Stimulated activated memory B cell treated with anti-CD40 and anti-IgM and Interleukin-4, amounts not matched to agents 10 μg/mL and 1 μg/mL and 100 μg/mL, for 72 hours (primary cell): ENCODE data around the gene PAN2.

Source experiments
- ATAC-seq: fragments of 150-1000 bp; cut with Tn5 transposase; 2 replicates; pipeline ENCODE4 v1.10.0; 2021
- H3K27ac Mint-ChIP-seq: one replicate; pipeline ENCODE4 v1.8.0; 2022; ENCODE audit warnings: mild to moderate bottlenecking, mixed read lengths
- H3K27me3 Mint-ChIP-seq: one replicate; pipeline ENCODE4 v1.8.0; 2022; ENCODE audit warnings: mixed read lengths
- H3K36me3 Mint-ChIP-seq: one replicate; pipeline ENCODE4 v1.8.0; 2022; ENCODE audit warnings: mixed read lengths
- H3K4me1 Mint-ChIP-seq: one replicate; pipeline ENCODE4 v1.8.0; 2022; ENCODE audit warnings: mixed read lengths
- H3K4me3 Mint-ChIP-seq: one replicate; pipeline ENCODE4 v1.8.0; 2022; ENCODE audit warnings: mild to moderate bottlenecking, moderate library complexity, mixed read lengths
- H3K9me3 Mint-ChIP-seq: one replicate; pipeline ENCODE4 v1.8.0; 2022; ENCODE audit warnings: mixed read lengths

The PAN2 gene, protein sequence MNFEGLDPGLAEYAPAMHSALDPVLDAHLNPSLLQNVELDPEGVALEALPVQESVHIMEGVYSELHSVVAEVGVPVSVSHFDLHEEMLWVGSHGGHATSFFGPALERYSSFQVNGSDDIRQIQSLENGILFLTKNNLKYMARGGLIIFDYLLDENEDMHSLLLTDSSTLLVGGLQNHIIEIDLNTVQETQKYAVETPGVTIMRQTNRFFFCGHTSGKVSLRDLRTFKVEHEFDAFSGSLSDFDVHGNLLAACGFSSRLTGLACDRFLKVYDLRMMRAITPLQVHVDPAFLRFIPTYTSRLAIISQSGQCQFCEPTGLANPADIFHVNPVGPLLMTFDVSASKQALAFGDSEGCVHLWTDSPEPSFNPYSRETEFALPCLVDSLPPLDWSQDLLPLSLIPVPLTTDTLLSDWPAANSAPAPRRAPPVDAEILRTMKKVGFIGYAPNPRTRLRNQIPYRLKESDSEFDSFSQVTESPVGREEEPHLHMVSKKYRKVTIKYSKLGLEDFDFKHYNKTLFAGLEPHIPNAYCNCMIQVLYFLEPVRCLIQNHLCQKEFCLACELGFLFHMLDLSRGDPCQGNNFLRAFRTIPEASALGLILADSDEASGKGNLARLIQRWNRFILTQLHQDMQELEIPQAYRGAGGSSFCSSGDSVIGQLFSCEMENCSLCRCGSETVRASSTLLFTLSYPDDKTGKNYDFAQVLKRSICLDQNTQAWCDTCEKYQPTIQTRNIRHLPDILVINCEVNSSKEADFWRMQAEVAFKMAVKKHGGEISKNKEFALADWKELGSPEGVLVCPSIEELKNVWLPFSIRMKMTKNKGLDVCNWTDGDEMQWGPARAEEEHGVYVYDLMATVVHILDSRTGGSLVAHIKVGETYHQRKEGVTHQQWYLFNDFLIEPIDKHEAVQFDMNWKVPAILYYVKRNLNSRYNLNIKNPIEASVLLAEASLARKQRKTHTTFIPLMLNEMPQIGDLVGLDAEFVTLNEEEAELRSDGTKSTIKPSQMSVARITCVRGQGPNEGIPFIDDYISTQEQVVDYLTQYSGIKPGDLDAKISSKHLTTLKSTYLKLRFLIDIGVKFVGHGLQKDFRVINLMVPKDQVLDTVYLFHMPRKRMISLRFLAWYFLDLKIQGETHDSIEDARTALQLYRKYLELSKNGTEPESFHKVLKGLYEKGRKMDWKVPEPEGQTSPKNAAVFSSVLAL

DNA sequence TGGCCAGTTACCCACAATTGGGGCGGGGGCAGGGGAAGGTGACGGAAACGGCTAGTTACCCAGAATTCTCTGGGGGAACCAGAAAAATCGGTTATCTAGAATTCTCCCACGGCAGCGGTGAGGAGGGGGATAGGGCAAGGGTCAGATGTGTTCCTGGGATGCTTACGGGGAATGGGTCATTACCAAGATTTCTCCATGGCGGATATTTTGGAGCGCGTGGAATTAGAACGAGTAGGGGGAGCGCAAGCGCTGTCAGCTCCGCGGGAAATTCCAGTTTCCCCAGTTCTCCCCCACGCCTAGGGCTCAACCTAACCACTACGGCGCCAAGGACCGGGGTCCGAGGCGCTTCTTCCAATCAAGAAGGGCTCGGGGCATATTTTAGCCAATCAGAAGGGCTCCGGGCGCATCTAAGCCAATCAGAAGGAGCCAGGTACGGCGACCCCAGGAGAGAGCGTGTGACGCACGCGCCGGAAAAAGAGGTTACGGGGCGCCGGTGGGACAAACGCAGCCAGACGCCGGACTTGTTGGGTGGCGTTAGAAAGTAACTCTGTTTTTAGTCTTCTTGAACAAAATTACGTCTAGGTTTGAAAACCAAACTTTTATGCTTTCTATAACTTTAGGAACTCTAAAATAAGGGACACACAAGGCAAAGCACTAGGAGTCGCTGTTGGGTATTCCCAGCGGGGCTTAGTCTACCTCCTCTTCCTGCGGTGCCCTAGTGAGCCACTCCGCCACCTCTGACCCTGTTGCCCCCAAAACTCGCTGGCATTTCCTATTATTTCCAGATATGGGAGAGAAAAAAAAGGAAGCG lies at the start of gene PAN2:
Gene PAN2, minus strand, starts transcription at position 322 of the 811 bp plus-strand sequence. CDS start 906 bp downstream, outside the sequence.
- peaks cover 33% of the 10 kb centered on the region for H3K4me1 Mint-ChIP-seq

DNA sequence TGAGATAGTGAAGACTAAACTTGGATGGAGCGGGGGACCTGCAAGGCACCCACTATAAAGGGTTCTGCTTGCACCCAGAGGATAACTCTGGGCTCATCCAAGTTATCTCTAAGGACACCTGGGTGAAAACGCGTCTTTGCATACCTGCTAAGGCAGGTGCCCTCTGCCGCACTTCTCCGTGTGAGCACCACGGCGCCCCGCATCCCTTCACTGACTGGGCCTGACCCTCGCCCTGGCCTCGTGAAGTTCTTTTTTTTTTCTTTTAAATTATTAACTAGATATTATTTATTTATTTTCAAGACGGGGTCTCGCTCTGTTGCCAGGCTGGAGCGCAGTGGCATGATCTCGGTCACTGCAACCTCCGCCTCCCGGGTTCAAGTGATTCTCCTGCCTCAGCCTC lies 48.8 kb upstream of the PAN2 start:
- no peaks in the 10 kb centered on the region for H3K36me3 Mint-ChIP-seq
- H3K27ac Mint-ChIP-seq, result no peak overlapping the region
- peaks cover 3% of the 10 kb centered on the region for H3K4me1 Mint-ChIP-seq
- no peak overlapping the region for H3K4me3 Mint-ChIP-seq
- no peaks in the 10 kb centered on the region for H3K27me3 Mint-ChIP-seq
- ATAC-seq, result no peak
- H3K9me3 Mint-ChIP-seq, result no peaks in the 10 kb centered on the region

More for the DNA sequence above, at the start of gene PAN2:
- H3K27ac Mint-ChIP-seq, result peak within 1 kb of the TSS; percentile 100
- H3K36me3 Mint-ChIP-seq, result peaks cover 8% of the 10 kb centered on the region
- ATAC-seq, result peak; percentile 98
- no peaks in the 10 kb centered on the region for H3K9me3 Mint-ChIP-seq
- H3K4me3 Mint-ChIP-seq, result peak within 1 kb of the TSS; percentile 92
- H3K27me3 Mint-ChIP-seq, result no peaks in the 10 kb centered on the region

DNA sequence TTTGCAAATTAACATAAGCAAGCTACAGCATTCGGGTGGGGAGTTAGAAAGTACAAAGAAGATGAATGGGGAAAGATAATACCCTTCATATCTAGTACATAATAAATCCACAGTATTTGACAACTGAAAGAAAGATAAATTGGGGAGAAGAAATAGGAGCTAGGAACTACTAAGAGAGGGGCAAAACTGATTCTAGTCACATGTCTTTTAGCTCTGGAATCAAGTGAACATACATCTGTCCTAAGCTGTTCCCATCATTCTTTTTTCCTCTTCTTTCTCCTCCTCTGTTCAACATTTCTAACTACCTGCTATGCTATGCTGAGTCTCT lies 44.2 kb upstream of the PAN2 start:
- H3K36me3 Mint-ChIP-seq, result no peaks in the 10 kb centered on the region
- H3K9me3 Mint-ChIP-seq, result peaks cover 3% of the 10 kb centered on the region
- no peaks in the 10 kb centered on the region for H3K27me3 Mint-ChIP-seq
- H3K4me1 Mint-ChIP-seq, result peaks cover 35% of the 10 kb centered on the region
- H3K27ac Mint-ChIP-seq, result peak overlapping the region; percentile 92
- no peak for ATAC-seq
- H3K4me3 Mint-ChIP-seq, result no peak overlapping the region

GRCh38 chr12:56377310-56377988 lies 43.6 kb upstream of the PAN2 start:
- Mint-ChIP-seq H3K27ac (peak overlapping the region; percentile 92), H3K9me3 (peaks cover 3% of the 10 kb centered on the region), H3K4me3 (no peak overlapping the region), H3K4me1 (peaks cover 35% of the 10 kb centered on the region), H3K27me3 (no peaks in the 10 kb centered on the region), H3K36me3 (no peaks in the 10 kb centered on the region)
- no peak for ATAC-seq

DNA sequence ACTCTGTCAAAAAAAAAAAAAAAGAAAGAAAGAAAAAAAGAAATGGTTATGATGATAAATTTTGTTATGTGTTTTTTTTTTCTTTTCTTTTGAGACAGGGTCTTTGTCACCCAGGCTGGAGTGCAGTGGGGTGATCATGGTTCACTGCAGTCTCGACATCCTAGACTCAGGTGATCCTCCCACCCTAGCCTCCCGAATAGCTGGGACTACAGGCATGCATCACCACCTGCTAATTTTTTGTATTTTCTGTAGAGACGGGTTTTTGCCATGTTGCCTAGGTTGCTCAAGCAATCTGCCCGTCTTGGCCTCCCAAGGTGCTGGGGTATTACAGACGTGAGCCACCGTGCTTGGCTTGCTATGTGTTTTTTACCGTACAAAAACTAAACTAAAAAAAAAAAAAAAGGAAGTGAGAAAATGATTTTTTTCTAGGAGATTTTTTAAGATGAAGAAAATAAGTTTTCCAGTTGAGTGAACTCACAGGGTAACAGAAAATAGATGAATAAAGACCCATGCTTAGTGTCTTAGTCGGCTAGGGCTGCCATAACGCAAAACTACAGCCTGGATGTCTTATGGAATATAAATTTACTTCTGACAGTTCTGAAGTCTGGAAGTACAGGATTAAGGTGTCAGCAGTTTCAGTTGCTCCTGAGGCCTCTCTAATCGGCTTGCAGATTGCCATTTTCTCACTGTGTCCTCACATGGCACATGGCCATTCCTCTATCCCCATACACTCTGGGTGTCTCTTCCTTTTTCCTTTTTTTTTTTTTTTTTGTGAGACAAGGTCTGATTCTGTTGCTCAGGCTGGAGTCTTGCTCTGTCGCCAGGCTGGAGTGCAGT lies 42.0 kb upstream of the PAN2 start:
- Mint-ChIP-seq H3K36me3 (no peaks in the 10 kb centered on the region), H3K4me1 (peaks cover 35% of the 10 kb centered on the region), H3K9me3 (peaks cover 3% of the 10 kb centered on the region), H3K27ac (peak overlapping the region; percentile 92), H3K27me3 (no peaks in the 10 kb centered on the region), H3K4me3 (peak overlapping the region; percentile 26)
- peak; percentile 96 for ATAC-seq

- H3K9me3 Mint-ChIP-seq, result peaks cover 3% of the 10 kb centered on the region
- peaks cover 35% of the 10 kb centered on the region for H3K4me1 Mint-ChIP-seq
- H3K4me3 Mint-ChIP-seq, result peak overlapping the region; percentile 41
- H3K36me3 Mint-ChIP-seq, result no peaks in the 10 kb centered on the region
- H3K27me3 Mint-ChIP-seq, result no peaks in the 10 kb centered on the region
- ATAC-seq, result peak; percentile 44
- H3K27ac Mint-ChIP-seq, result peak overlapping the region; percentile 92
These were observed 41.2 kb upstream of the PAN2 start for GRCh38 chr12:56374726-56375597.

DNA sequence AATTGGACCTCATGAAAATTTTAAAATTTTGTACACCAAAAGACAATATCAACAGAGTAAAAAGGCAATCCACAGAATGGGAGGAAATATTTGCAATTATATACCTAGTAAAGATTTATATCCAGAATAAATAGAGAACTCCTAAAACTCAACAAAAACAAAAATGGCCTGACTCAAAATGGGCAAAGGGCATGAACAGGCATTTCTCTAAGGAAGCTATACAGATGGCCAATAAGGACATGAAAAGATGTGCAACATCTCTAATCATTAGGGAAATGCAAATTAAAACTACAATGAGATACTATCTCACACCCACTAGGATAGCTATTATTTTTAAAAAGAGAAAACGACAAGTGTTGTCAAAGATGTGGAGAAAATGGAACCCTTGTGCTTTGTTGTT lies 39.7 kb upstream of the PAN2 start:
- Mint-ChIP-seq H3K4me3 (no peak overlapping the region), H3K27me3 (no peaks in the 10 kb centered on the region), H3K9me3 (peaks cover 3% of the 10 kb centered on the region), H3K36me3 (no peaks in the 10 kb centered on the region), H3K4me1 (peaks cover 35% of the 10 kb centered on the region), H3K27ac (peak overlapping the region; percentile 70)
- no peak for ATAC-seq

DNA sequence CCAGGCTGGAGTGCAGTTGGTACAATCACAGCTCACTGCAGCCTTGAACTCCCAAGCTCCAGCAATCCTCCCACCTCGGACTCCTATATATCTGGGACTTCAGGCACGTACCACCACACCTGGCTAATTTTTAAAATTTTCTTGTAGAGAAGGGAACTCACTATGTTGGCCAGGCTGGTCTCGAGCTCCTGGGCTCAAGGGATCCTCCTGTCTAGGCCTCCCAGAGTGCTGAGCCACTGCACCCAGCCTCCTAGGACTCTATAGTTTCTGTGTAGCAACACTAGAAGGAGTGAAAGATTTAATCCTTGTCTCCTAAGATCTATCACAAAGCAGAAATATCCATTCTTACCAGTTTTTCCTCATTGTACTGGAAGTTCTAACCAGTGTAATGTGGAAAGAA lies 33.1 kb upstream of the PAN2 start:
- H3K9me3 Mint-ChIP-seq, result no peaks in the 10 kb centered on the region

DNA sequence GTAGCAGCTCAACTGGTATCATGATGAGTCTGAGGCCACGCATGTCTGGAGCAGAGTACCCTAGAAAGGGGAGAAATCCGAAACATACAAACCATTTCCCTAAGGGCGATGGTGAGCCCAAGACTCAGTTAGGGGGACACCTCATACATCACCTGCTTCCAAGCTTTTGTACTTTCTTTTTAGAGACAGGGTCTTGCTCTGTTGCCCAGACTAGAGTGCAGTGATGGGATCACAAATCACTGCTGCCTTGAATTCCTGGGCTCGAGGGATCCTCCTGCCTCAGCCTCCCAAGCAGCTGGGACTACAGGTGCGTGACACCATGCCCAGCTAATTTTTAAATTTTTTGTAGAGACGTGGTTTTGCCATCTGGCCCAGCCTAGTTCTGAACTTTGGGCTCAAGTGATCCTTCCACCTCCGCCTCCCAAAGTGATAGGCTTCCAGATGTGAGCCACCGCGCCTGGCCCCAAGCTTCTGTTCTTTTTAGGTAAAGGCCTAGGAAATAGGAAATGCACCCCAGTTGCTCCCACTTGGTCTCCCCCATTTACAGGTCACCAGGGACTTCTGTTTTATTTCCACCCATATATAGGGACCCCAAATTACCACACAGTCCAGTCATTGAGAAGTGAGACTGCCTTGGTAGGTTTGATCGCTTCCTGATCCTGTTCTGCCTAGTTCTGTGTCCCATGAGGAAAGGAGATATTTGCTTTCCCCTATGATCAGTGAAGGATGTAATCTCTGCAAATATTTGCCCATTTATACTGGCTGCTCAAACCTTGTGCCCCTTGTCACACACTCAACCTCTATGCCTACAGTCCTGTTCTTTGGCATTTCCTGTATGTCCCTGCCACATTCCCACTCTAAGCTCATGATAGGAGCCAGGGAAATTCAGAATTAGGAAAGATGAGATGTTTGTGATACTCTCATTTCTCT lies 28.6 kb upstream of the PAN2 start, which contains the start of gene APOF:
Gene APOF, minus strand, starts transcription at position 728 of the 930 bp plus-strand sequence. Its CDS starts 112 bp downstream, at position 616.
- Mint-ChIP-seq H3K9me3 (no peaks in the 10 kb centered on the region), H3K4me1 (peaks cover 27% of the 10 kb centered on the region), H3K36me3 (no peaks in the 10 kb centered on the region), H3K27me3 (no peaks in the 10 kb centered on the region), H3K4me3 (peak within 1 kb of the TSS; percentile 93), H3K27ac (peak within 1 kb of the TSS; percentile 89)
- ATAC-seq, result no peak

More for the DNA sequence above, 33.1 kb upstream of the PAN2 start:
- H3K27ac Mint-ChIP-seq, result peak overlapping the region; percentile 37
- no peak for ATAC-seq
- peaks cover under 1% of the 10 kb centered on the region for H3K4me1 Mint-ChIP-seq
- no peaks in the 10 kb centered on the region for H3K36me3 Mint-ChIP-seq
- no peaks in the 10 kb centered on the region for H3K27me3 Mint-ChIP-seq
- no peak overlapping the region for H3K4me3 Mint-ChIP-seq

- peak overlapping the region; percentile 89 for H3K27ac Mint-ChIP-seq
- ATAC-seq, result no peak
- H3K9me3 Mint-ChIP-seq, result no peaks in the 10 kb centered on the region
- H3K27me3 Mint-ChIP-seq, result no peaks in the 10 kb centered on the region
- H3K36me3 Mint-ChIP-seq, result no peaks in the 10 kb centered on the region
- H3K4me3 Mint-ChIP-seq, result peak overlapping the region; percentile 93
- H3K4me1 Mint-ChIP-seq, result peaks cover 27% of the 10 kb centered on the region
These were observed 27.8 kb upstream of the PAN2 start for GRCh38 chr12:56361487-56362129.
